ENCODE results near the gene GOLGA8M. TPM values are rescaled to one million over a fixed set of nuclear protein-coding genes. Genes with fewer than 3 reads are reported as not detected.
"Not testable (repeated sequence)": the region's sequence is repeated elsewhere in the genome, so short reads cannot be mapped to it uniquely, and the experiment has no call there.

Gene GOLGA8M
- total RNA-seq, 1 experiment from 2014 or later: not detected

DNA sequence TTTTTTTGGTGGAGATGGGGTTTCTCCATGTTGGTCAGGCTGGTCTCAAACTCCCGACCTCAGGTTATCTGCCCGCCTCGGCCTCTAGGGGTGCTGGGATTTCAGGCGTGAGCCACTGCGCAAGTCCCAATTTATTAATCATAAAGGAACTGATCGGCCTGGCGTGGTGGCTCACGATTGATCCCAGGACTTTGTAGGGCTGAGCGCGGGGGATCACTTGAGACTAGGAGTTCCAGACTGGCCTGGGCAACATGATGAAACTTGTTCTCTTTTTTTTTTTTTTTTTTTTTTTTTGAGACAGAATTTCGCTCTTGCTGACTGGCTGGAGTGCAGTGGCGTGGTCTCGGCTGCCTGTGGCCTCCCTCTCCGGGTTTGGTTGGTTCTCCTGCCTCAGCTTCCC lies 19.2 kb downstream of the GOLGA8M start:
- POLR2A ChIA-PET; H3K4me3 Mint-ChIP-seq (ENCODE audit: unreplicated experiment): not testable (repeated sequence)

DNA sequence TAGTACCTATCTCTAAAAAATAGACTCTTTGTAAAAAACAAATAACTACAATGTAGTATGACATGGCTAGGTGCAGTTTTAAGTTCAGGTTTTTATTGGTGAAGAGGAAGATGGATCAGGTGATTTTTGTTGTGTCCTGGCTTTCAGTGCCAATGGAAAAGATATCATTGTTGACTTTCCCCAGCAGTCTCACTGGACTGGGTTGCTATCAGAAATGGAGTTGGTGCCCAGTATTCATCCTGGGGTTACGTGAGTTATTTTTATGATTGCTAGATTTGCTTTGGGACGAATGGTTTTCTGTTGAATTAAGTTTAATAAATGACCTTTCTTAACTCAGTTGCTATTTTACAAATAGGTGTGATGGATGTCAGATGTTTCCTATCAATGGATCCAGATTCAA lies 38.7 kb downstream of the GOLGA8M start:
- H3K27me3 ChIP-seq (replicated peaks; ENCODE audit: control insufficient read depth, insufficient read depth, low read length); intact Hi-C loops (cut with micrococcal nuclease; ENCODE audit: unreplicated experiment); H3K4me3 Mint-ChIP-seq (ENCODE audit: unreplicated experiment); POLR2A ChIA-PET; H3K9me3 ChIP-seq; CTCF ChIA-PET; DNase-seq; H3K4me1 ChIP-seq; H3K4me3 ChIP-seq (ENCODE audit: low read depth, low read length); H3K27me3 Mint-ChIP-seq (ENCODE audit: insufficient read depth, unreplicated experiment); H3K36me3 ChIP-seq (ENCODE audit: control insufficient read depth, insufficient read depth, low read length); H3K36me3 Mint-ChIP-seq (ENCODE audit: insufficient read depth, unreplicated experiment); BruUV-seq (replicated peaks); H3K9me3 Mint-ChIP-seq (ENCODE audit: unreplicated experiment); H3K27ac Mint-ChIP-seq (ENCODE audit: unreplicated experiment); H3K4me1 Mint-ChIP-seq (ENCODE audit: low read depth, unreplicated experiment): not testable (repeated sequence)

More for the DNA sequence above, 19.2 kb downstream of the GOLGA8M start:
- DNase-seq; intact Hi-C loops (cut with micrococcal nuclease; ENCODE audit: unreplicated experiment); H3K9me3 Mint-ChIP-seq (ENCODE audit: unreplicated experiment); H3K9me3 ChIP-seq; H3K27me3 ChIP-seq (replicated peaks; ENCODE audit: control insufficient read depth, insufficient read depth, low read length); H3K4me1 ChIP-seq; BruUV-seq (replicated peaks); CTCF ChIA-PET; H3K27me3 Mint-ChIP-seq (ENCODE audit: insufficient read depth, unreplicated experiment); H3K36me3 Mint-ChIP-seq (ENCODE audit: insufficient read depth, unreplicated experiment); H3K27ac Mint-ChIP-seq (ENCODE audit: unreplicated experiment); H3K4me1 Mint-ChIP-seq (ENCODE audit: low read depth, unreplicated experiment); H3K4me3 ChIP-seq (ENCODE audit: low read depth, low read length); H3K36me3 ChIP-seq (ENCODE audit: control insufficient read depth, insufficient read depth, low read length): not testable (repeated sequence)

DNA sequence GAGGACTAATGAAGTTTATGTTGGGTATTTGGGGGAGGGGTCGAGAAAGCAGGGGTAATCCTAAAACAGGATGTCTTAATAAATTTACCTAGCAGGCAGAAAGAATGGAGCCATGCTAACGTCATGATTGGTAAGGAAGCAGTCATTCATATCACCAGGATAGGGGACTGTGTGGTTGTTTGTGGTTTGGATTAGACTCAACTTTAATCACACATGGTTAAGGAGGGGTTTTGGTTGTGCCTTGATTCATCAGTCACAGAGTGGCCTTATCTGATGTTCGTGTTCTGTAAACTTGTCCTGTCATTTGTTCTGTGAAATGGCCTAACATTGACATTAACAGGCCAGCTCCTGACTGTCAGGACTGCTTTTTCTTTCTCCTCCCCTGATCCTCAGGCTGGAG lies 40.1 kb downstream of the GOLGA8M start:
- H3K27ac Mint-ChIP-seq (ENCODE audit: unreplicated experiment); H3K4me3 ChIP-seq (ENCODE audit: low read depth, low read length); H3K27me3 ChIP-seq (replicated peaks; ENCODE audit: control insufficient read depth, insufficient read depth, low read length); H3K4me1 ChIP-seq; BruUV-seq (replicated peaks); H3K27me3 Mint-ChIP-seq (ENCODE audit: insufficient read depth, unreplicated experiment); intact Hi-C loops (cut with micrococcal nuclease; ENCODE audit: unreplicated experiment); H3K9me3 ChIP-seq; H3K9me3 Mint-ChIP-seq (ENCODE audit: unreplicated experiment); POLR2A ChIA-PET; H3K4me1 Mint-ChIP-seq (ENCODE audit: low read depth, unreplicated experiment); H3K36me3 Mint-ChIP-seq (ENCODE audit: insufficient read depth, unreplicated experiment); H3K4me3 Mint-ChIP-seq (ENCODE audit: unreplicated experiment); CTCF ChIA-PET; DNase-seq; H3K36me3 ChIP-seq (ENCODE audit: control insufficient read depth, insufficient read depth, low read length): not testable (repeated sequence)

DNA sequence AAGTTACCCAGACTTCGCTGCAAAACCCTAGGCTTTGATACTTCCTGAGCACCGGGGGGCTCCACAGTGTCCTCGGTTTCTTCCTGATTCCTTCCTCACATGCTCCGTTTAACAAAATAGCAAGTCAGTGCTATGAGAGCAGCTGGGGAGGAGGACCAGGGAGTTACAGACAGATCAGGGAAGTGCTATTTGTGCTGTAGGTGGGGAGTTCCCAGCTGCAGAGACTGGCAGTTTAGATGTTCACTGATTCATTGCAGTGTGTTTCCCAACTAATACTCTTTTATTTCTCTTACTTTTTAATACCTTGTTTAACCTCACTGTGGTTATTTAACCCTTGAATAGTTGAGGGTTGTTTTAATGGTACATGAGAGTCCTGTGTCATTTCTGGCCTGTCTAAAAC lies 45.8 kb downstream of the GOLGA8M start:
- H3K9me3 ChIP-seq; CTCF ChIA-PET; DNase-seq; H3K9me3 Mint-ChIP-seq (ENCODE audit: unreplicated experiment); H3K27me3 Mint-ChIP-seq (ENCODE audit: insufficient read depth, unreplicated experiment); H3K36me3 Mint-ChIP-seq (ENCODE audit: insufficient read depth, unreplicated experiment); H3K4me3 Mint-ChIP-seq (ENCODE audit: unreplicated experiment); H3K4me1 Mint-ChIP-seq (ENCODE audit: low read depth, unreplicated experiment); H3K36me3 ChIP-seq (ENCODE audit: control insufficient read depth, insufficient read depth, low read length); intact Hi-C loops (cut with micrococcal nuclease; ENCODE audit: unreplicated experiment); H3K4me1 ChIP-seq; POLR2A ChIA-PET; BruUV-seq (replicated peaks); H3K27ac Mint-ChIP-seq (ENCODE audit: unreplicated experiment); H3K4me3 ChIP-seq (ENCODE audit: low read depth, low read length); H3K27me3 ChIP-seq (replicated peaks; ENCODE audit: control insufficient read depth, insufficient read depth, low read length): not testable (repeated sequence)

DNA sequence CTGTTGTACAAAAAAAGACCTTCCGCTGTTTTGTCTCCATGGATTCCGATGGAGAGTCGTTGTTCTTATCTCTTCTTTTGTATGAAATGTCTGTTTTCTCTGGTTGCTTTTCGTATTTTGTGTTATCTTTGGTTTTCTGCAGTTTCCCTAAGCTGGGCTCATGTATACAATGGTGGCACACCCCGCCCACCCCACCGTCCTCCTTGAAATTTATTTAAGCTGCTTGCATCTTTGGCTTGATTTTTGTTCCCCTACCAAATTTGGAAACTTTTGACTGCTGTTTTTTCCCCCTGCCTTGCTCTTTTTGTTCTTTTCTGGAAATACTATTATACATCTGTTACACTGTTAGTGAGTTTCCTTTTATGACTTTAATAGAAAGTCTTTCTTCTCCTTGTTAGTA lies 47.6 kb downstream of the GOLGA8M start:
- H3K9me3 ChIP-seq; H3K4me3 ChIP-seq (ENCODE audit: low read depth, low read length); intact Hi-C loops (cut with micrococcal nuclease; ENCODE audit: unreplicated experiment); H3K27me3 ChIP-seq (replicated peaks; ENCODE audit: control insufficient read depth, insufficient read depth, low read length); H3K36me3 ChIP-seq (ENCODE audit: control insufficient read depth, insufficient read depth, low read length); CTCF ChIA-PET; H3K4me3 Mint-ChIP-seq (ENCODE audit: unreplicated experiment); H3K4me1 Mint-ChIP-seq (ENCODE audit: low read depth, unreplicated experiment); H3K9me3 Mint-ChIP-seq (ENCODE audit: unreplicated experiment); POLR2A ChIA-PET; H3K36me3 Mint-ChIP-seq (ENCODE audit: insufficient read depth, unreplicated experiment); H3K27me3 Mint-ChIP-seq (ENCODE audit: insufficient read depth, unreplicated experiment); H3K4me1 ChIP-seq; DNase-seq; H3K27ac Mint-ChIP-seq (ENCODE audit: unreplicated experiment); BruUV-seq (replicated peaks): not testable (repeated sequence)

DNA sequence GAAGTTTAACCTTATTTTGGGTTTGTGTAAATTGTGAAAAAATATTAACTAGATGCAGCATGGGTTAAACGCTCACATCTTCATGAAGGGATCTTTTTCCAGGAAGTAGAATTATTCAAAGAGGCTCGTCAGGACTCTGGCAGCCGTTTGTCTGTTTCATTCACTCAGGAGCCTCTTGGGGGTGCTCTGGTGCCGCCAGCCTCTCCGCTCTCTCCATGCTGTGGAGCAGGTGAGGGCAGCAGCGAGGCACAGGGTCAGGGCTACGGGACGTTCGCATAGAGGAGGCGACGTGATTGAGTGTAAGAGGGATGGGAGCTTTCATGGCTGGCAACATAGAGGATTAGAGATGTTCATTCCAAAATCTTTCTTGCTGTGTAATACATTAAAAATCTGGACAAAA lies 48.5 kb downstream of the GOLGA8M start:
- POLR2A ChIA-PET; H3K4me1 ChIP-seq; H3K27ac Mint-ChIP-seq (ENCODE audit: unreplicated experiment); H3K36me3 ChIP-seq (ENCODE audit: control insufficient read depth, insufficient read depth, low read length); H3K4me1 Mint-ChIP-seq (ENCODE audit: low read depth, unreplicated experiment); H3K4me3 Mint-ChIP-seq (ENCODE audit: unreplicated experiment); H3K27me3 Mint-ChIP-seq (ENCODE audit: insufficient read depth, unreplicated experiment); intact Hi-C loops (cut with micrococcal nuclease; ENCODE audit: unreplicated experiment); DNase-seq; CTCF ChIA-PET; H3K4me3 ChIP-seq (ENCODE audit: low read depth, low read length); H3K27me3 ChIP-seq (replicated peaks; ENCODE audit: control insufficient read depth, insufficient read depth, low read length); H3K9me3 Mint-ChIP-seq (ENCODE audit: unreplicated experiment); BruUV-seq (replicated peaks); H3K36me3 Mint-ChIP-seq (ENCODE audit: insufficient read depth, unreplicated experiment); H3K9me3 ChIP-seq: not testable (repeated sequence)

DNA sequence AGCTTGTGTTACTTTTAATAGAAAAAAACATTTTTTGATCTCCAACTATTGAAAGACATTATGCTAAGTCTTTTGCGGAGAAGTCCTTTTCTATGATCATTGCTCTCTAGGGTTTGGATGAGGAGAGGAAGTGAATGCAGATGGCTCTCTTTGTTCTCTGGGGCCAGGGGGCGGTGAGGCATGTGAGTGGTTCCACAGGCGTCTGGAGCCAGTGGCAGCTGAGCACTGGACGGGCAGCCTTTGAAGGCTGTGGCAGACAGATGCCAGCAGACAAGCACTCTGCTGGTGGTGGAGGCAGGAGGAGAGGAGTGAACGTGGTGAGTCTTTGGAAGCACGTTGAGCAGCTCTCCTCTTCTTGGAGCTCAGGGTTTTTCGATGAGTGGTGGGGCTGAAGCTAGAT lies 51.5 kb downstream of the GOLGA8M start:
- H3K36me3 Mint-ChIP-seq (ENCODE audit: insufficient read depth, unreplicated experiment); H3K4me3 ChIP-seq (ENCODE audit: low read depth, low read length); intact Hi-C loops (cut with micrococcal nuclease; ENCODE audit: unreplicated experiment); H3K9me3 ChIP-seq; H3K4me1 ChIP-seq; BruUV-seq (replicated peaks); H3K36me3 ChIP-seq (ENCODE audit: control insufficient read depth, insufficient read depth, low read length); POLR2A ChIA-PET; H3K4me1 Mint-ChIP-seq (ENCODE audit: low read depth, unreplicated experiment); H3K27me3 ChIP-seq (replicated peaks; ENCODE audit: control insufficient read depth, insufficient read depth, low read length); DNase-seq; CTCF ChIA-PET; H3K9me3 Mint-ChIP-seq (ENCODE audit: unreplicated experiment); H3K27me3 Mint-ChIP-seq (ENCODE audit: insufficient read depth, unreplicated experiment); H3K4me3 Mint-ChIP-seq (ENCODE audit: unreplicated experiment); H3K27ac Mint-ChIP-seq (ENCODE audit: unreplicated experiment): not testable (repeated sequence)
